ENCODE measurements around the gene RASL10B. TPM values are rescaled to one million over a fixed set of nuclear protein-coding genes. Genes with fewer than 3 reads are reported as not detected.
A peak's percentile ranks its signal among the peaks of the same experiment; 100 is the strongest.

RASL10B gene, protein sequence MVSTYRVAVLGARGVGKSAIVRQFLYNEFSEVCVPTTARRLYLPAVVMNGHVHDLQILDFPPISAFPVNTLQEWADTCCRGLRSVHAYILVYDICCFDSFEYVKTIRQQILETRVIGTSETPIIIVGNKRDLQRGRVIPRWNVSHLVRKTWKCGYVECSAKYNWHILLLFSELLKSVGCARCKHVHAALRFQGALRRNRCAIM
- total RNA-seq (under 1 TPM; 0.79 to 0.80 TPM), polyA plus RNA-seq (0.12 TPM)

DNA sequence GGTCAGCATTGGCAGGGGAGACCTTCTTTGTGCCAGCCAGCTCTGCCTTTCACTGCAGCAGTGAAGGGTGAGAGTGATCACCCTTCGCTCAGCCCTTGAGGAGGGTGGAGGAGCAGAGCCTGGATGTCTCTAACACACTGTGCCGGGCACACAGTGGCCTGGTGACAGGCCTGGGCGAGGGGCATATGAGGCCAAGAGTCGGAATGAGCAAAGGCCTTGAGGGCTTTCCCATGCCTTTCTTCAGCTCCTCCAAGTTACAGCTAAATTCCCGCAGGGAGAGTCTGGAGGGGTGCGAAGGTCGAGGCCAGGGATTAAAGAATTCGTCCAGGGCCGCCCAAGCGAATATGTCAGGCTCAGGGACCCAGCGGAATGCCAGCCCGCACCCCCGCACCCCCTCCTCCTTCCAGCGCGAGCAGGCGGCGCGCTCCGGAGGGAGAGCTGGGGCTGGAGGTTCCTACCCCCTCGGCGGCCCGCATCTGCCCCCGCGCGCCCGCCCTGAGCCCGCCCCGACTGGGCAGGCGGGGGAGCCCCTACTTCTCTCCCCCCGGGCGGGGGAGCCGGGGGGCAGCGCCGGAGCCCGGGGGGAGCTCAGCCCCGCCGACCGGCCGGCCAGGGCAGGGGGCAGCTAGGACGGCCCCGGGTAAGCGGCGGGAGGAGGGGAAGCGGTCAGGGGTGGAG is at the start of gene RASL10B:
Gene RASL10B, plus strand, starts transcription at position 401 of the 678 bp plus-strand sequence. CDS start 3,546 bp downstream, outside the sequence.
- no peak within 1 kb of the TSS for H3K27ac ChIP-seq (ENCODE audit: low read depth, low read length)
- Mint-ChIP-seq H3K27me3 (peaks cover 0 to 2% of the 10 kb centered on the region in 2 donors), H3K4me1 (peaks cover 12 to 24% (median 19%) of the 10 kb centered on the region in 3 donors), H3K4me3 (peak within 1 kb of the TSS; percentile 57 to 82 (median 78)), H3K9me3 (no peaks in the 10 kb centered on the region), H3K36me3 (peaks cover 0 to 23% (median 7%) of the 10 kb centered on the region in 3 donors), H3K27ac (peak within 1 kb of the TSS in 3 of 8 donors; percentile 68 to 79 (median 71))
- H3K9me3 ChIP-seq (ENCODE audit: low read length): no peaks in the 10 kb centered on the region
- ChIA-PET CTCF (interaction anchor here (1.2 to 1.3 kb wide), 2 partner anchors 16 to 32 kb away, joined by 3 to 5 read pairs; no protein-coding TSS in a partner anchor), POLR2A (no interaction called here)
- peak within 1 kb of the TSS; percentile 46 for H3K4me3 ChIP-seq (ENCODE audit: low read length)
- peak in 3 of 5 donors; percentile 20 to 37 (median 31) for DNase-seq
- H3K27me3 ChIP-seq (ENCODE audit: insufficient read depth, low read length, poor library complexity, severe bottlenecking): no peaks in the 10 kb centered on the region
- H3K36me3 ChIP-seq (ENCODE audit: insufficient read depth, low read length): no peaks in the 10 kb centered on the region
- H3K4me1 ChIP-seq (ENCODE audit: insufficient read depth, low read length): peaks cover 8% of the 10 kb centered on the region

DNA sequence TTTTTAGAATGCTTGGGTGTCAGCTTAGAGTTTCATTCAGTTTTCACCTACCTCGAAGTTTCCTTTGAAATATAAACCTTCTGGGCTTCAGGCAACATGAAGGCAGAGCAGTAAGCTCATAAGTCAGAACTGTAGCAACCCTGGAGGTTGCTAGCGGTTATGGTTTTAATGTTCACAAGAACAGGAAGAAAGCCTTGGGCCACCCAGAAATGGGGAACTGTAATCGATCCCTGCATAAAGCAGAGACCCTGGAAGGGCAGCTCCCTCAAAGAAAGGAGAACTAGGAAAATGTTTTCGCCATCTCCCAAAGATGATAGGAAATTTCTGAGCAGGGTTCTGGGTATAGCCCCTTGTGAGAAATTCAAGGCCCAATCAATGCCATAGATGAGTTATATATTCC is 47.8 kb upstream of the RASL10B start:
- Histone ChIP-seq H3K27ac (ENCODE audit: low read depth, low read length) (no peak overlapping the region), H3K4me1 (ENCODE audit: insufficient read depth, low read length) (no peaks in the 10 kb centered on the region), H3K9me3 (ENCODE audit: low read length) (no peaks in the 10 kb centered on the region), H3K4me3 (ENCODE audit: low read length) (no peak overlapping the region), H3K27me3 (ENCODE audit: insufficient read depth, low read length, poor library complexity, severe bottlenecking) (no peaks in the 10 kb centered on the region), H3K36me3 (ENCODE audit: insufficient read depth, low read length) (peaks cover 53% of the 10 kb centered on the region)
- Mint-ChIP-seq H3K4me1 (peaks cover 4 to 6% (median 5%) of the 10 kb centered on the region in 3 donors), H3K4me3 (no peak overlapping the region), H3K9me3 (no peaks in the 10 kb centered on the region), H3K27me3 (no peaks in the 10 kb centered on the region), H3K27ac (no peak overlapping the region), H3K36me3 (peaks cover 19 to 85% (median 28%) of the 10 kb centered on the region in 3 donors)
- CTCF ChIA-PET: interaction anchor here (1.1 kb wide), 1 partner anchor 19 kb away, joined by 3 read pairs; no protein-coding TSS in a partner anchor
- POLR2A ChIA-PET: interaction anchor here (0.5 kb wide), 1 partner anchor 74 kb away, joined by 3 read pairs; no protein-coding TSS in a partner anchor
- DNase-seq: no peak

DNA sequence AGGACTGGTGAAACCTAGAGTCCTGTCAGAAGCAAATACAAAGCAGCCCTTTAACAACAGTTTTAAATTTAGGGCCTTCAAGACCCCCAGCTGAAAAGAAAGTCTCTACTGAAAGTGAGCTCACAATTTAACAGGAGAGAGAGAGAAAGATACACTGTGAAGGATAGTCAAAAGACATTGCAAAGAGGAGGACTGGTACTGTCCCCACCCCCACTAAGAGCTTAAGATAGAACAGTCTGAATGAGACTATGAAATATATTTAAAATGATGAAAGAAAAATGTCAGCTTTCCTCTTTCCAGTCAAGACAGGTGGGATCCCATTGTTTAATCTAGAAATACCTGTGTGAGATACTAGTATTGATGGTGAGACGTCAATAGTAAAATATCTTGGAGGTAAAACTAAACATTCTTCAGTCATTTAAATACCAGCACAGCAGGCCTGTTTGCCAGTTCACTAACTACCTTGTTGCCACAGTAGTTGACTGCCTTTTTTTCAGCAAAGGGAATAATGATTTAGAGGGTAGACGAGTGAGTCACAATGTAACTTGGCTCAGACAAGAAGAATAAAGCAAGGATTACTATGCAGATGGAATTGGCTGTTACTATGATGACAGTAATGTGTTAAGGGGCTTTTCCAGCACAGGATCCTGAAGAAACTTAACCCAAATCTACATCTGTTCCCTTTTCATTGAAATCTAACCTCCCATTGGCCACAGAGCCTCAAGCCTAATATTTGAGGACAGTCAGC is 47.2 kb upstream of the RASL10B start:
- Mint-ChIP-seq H3K27me3 (no peaks in the 10 kb centered on the region), H3K36me3 (peaks cover 16 to 84% (median 24%) of the 10 kb centered on the region in 3 donors), H3K4me1 (peaks cover 0 to 3% (median 0%) of the 10 kb centered on the region in 3 donors), H3K27ac (peak overlapping the region in 2 of 8 donors; percentile 30 to 35), H3K4me3 (no peak overlapping the region), H3K9me3 (no peaks in the 10 kb centered on the region)
- no peaks in the 10 kb centered on the region for H3K4me1 ChIP-seq (ENCODE audit: insufficient read depth, low read length)
- no peak overlapping the region for H3K4me3 ChIP-seq (ENCODE audit: low read length)
- no peak overlapping the region for H3K27ac ChIP-seq (ENCODE audit: low read depth, low read length)
- H3K27me3 ChIP-seq (ENCODE audit: insufficient read depth, low read length, poor library complexity, severe bottlenecking): no peaks in the 10 kb centered on the region
- CTCF ChIA-PET: interaction anchor here (1.1 kb wide), 1 partner anchor 19 kb away, joined by 3 read pairs; no protein-coding TSS in a partner anchor
- POLR2A ChIA-PET: interaction anchor here (0.5 kb wide), 1 partner anchor 75 kb away, joined by 3 read pairs; no protein-coding TSS in a partner anchor
- no peaks in the 10 kb centered on the region for H3K9me3 ChIP-seq (ENCODE audit: low read length)
- DNase-seq: no peak
- peaks cover 53% of the 10 kb centered on the region for H3K36me3 ChIP-seq (ENCODE audit: insufficient read depth, low read length)

DNA sequence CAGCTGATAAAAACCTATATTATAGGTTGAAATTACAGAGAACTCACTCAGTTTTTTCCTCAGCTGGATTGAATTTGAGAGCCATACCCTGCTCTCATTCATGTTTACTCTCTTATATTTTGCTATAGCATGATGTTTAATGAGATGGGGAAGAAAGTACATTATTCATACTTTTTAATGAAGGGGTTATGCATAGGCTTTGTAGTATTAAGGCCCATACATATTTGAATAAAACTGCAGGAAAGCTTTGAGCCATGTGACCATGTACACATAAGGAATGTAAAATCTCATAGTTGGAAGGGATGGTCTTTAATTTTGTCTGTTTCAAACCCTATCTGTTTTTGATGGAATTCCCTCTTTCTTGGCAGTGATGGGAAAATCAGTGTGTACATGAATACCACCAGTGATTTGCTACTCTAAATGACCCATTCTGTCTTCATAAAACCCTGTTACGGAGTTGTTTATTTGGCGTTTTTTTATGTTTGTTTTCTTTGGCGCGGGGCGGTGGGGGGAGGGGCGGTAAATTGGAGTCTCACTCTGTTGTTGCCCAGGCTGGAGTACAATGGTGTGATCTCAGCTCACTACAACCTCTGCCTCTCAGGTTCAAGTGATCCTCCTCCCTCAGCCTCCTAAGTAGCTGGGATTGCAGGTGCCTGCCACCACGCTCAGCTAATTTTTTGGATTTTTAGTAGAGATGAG is 38.8 kb upstream of the RASL10B start:
- POLR2A ChIA-PET: no interaction called here
- no peaks in the 10 kb centered on the region for H3K4me1 ChIP-seq (ENCODE audit: insufficient read depth, low read length)
- no peak overlapping the region for H3K4me3 ChIP-seq (ENCODE audit: low read length)
- peaks cover 0 to 2% of the 10 kb centered on the region in 2 donors for H3K27me3 Mint-ChIP-seq
- H3K27ac ChIP-seq (ENCODE audit: low read depth, low read length): no peak overlapping the region
- H3K9me3 ChIP-seq (ENCODE audit: low read length): no peaks in the 10 kb centered on the region
- peaks cover 24 to 88% (median 28%) of the 10 kb centered on the region in 3 donors for H3K36me3 Mint-ChIP-seq
- H3K27ac Mint-ChIP-seq: peak overlapping the region in 2 of 8 donors; percentile 20 to 71
- no peak overlapping the region for H3K4me3 Mint-ChIP-seq
- H3K4me1 Mint-ChIP-seq: peaks cover 0 to 3% (median 0%) of the 10 kb centered on the region in 3 donors
- no peak for DNase-seq
- H3K36me3 ChIP-seq (ENCODE audit: insufficient read depth, low read length): peaks cover 29% of the 10 kb centered on the region
- H3K27me3 ChIP-seq (ENCODE audit: insufficient read depth, low read length, poor library complexity, severe bottlenecking): no peaks in the 10 kb centered on the region
- CTCF ChIA-PET: no interaction called here
- no peaks in the 10 kb centered on the region for H3K9me3 Mint-ChIP-seq

DNA sequence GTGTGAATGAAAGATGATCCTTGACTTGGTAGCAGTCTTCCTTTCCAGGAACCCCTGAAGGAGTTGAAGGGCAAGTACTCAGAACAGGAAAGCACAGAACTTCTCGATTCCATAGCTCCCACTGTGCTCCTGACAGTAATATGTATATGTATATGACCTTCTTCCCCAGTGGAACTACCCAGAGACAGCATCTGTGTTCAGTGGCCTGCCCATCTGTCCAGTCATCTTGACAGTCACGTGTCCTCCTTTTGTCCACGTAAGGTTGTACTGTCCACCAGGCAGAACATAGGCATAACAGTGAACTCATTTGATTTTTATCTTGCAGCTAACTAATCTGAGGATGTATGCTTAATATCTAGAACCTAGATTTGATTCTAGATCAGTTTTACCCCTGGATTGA is 37.8 kb upstream of the RASL10B start:
- peaks cover 0 to 3% (median 0%) of the 10 kb centered on the region in 3 donors for H3K4me1 Mint-ChIP-seq
- no peak overlapping the region for H3K4me3 Mint-ChIP-seq
- Histone ChIP-seq H3K4me3 (ENCODE audit: low read length) (no peak overlapping the region), H3K36me3 (ENCODE audit: insufficient read depth, low read length) (peaks cover 23% of the 10 kb centered on the region), H3K27ac (ENCODE audit: low read depth, low read length) (no peak overlapping the region), H3K27me3 (ENCODE audit: insufficient read depth, low read length, poor library complexity, severe bottlenecking) (no peaks in the 10 kb centered on the region), H3K4me1 (ENCODE audit: insufficient read depth, low read length) (no peaks in the 10 kb centered on the region), H3K9me3 (ENCODE audit: low read length) (no peaks in the 10 kb centered on the region)
- ChIA-PET CTCF (interaction anchor here (0.9 kb wide), 1 partner anchor 14 kb away, joined by 3 read pairs; no protein-coding TSS in a partner anchor), POLR2A (no interaction called here)
- H3K9me3 Mint-ChIP-seq: no peaks in the 10 kb centered on the region
- H3K36me3 Mint-ChIP-seq: peaks cover 15 to 85% (median 21%) of the 10 kb centered on the region in 3 donors
- peaks cover 0 to 2% of the 10 kb centered on the region in 2 donors for H3K27me3 Mint-ChIP-seq
- H3K27ac Mint-ChIP-seq: no peak overlapping the region
- DNase-seq: no peak

DNA sequence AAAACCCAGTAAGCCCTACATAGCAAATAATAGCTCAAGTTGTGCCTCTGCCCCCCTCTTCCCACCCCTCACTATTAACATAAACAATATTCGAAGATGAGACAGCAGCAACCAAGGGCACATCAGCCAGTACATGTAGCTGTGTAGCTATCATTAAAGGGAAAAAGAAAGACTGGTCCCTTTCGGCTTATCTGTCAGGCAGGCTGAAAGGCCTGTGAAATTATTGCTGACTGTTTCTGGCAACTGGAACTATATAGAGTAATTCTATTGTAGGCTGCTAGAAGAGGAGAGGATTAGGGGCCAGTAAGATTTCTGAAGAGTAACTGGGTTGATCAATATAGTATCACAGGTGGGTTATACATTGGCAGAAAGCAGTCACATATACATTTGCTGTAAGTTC is 36.5 kb upstream of the RASL10B start:
- no peak for DNase-seq
- POLR2A ChIA-PET: no interaction called here
- H3K4me1 ChIP-seq (ENCODE audit: insufficient read depth, low read length): no peaks in the 10 kb centered on the region
- no peak overlapping the region for H3K4me3 ChIP-seq (ENCODE audit: low read length)
- Mint-ChIP-seq H3K27me3 (no peaks in the 10 kb centered on the region), H3K27ac (no peak overlapping the region), H3K36me3 (peaks cover 11 to 81% (median 19%) of the 10 kb centered on the region in 3 donors), H3K4me3 (no peak overlapping the region), H3K4me1 (peaks cover 0 to 3% (median 0%) of the 10 kb centered on the region in 3 donors), H3K9me3 (no peaks in the 10 kb centered on the region)
- no peaks in the 10 kb centered on the region for H3K9me3 ChIP-seq (ENCODE audit: low read length)
- CTCF ChIA-PET: interaction anchor here (0.6 kb wide), 1 partner anchor 35 kb away, joined by 3 read pairs; no protein-coding TSS in a partner anchor
- no peak overlapping the region for H3K27ac ChIP-seq (ENCODE audit: low read depth, low read length)
- peaks cover 16% of the 10 kb centered on the region for H3K36me3 ChIP-seq (ENCODE audit: insufficient read depth, low read length)
- no peaks in the 10 kb centered on the region for H3K27me3 ChIP-seq (ENCODE audit: insufficient read depth, low read length, poor library complexity, severe bottlenecking)

DNA sequence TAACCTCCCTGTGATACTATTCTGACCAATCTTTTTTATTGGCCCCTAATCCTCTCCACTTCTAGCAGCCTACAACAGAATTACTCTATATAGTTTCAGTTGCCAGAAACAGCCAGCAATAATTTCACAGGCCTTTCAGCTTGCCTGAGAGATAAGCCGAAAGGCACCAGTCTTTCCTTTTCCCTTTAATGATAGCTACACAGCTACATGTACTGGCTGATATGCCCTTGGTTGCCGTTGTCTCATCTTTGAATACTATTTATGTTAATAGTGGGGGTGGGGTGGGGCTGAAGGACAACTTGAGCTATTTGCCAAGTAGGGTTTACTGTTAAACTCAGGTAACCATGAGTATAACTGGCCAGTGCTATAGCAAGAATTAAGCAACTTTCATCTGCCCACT is 35.8 kb upstream of the RASL10B start:
- Histone ChIP-seq H3K4me3 (ENCODE audit: low read length) (no peak overlapping the region), H3K27ac (ENCODE audit: low read depth, low read length) (no peak overlapping the region), H3K9me3 (ENCODE audit: low read length) (no peaks in the 10 kb centered on the region), H3K36me3 (ENCODE audit: insufficient read depth, low read length) (peaks cover 16% of the 10 kb centered on the region), H3K27me3 (ENCODE audit: insufficient read depth, low read length, poor library complexity, severe bottlenecking) (no peaks in the 10 kb centered on the region), H3K4me1 (ENCODE audit: insufficient read depth, low read length) (no peaks in the 10 kb centered on the region)
- Mint-ChIP-seq H3K4me3 (no peak overlapping the region), H3K27me3 (no peaks in the 10 kb centered on the region), H3K27ac (no peak overlapping the region), H3K9me3 (no peaks in the 10 kb centered on the region), H3K36me3 (peaks cover 4 to 79% (median 15%) of the 10 kb centered on the region in 3 donors), H3K4me1 (peaks cover 0 to 3% (median 0%) of the 10 kb centered on the region in 3 donors)
- CTCF ChIA-PET: interaction anchor here (1.0 kb wide), 1 partner anchor 21 kb away, joined by 3 read pairs; no protein-coding TSS in a partner anchor
- POLR2A ChIA-PET: no interaction called here
- no peak for DNase-seq
